Stomach (tissue), 9 donors: ENCODE results near the gene USP12. TPM values are rescaled to one million over a fixed set of nuclear protein-coding genes. Genes with fewer than 3 reads are reported as not detected.

Source experiments
- DNase-seq, 2 donors: peaks; one replicate each; pipeline versions ENCODE4 v3.0.0 to v3.0.0-alpha.2; 2013 to 2019
- H3K27ac ChIP-seq, 5 donors: fragments of 200-600 bp in 4 of 5; sonication (generic) in 4 of 5; one replicate each; pipeline ENCODE4 v1.5.1; 2013 to 2019; ENCODE audit warnings: mild to moderate bottlenecking in 1 of 5, moderate library complexity in 1 of 5
- H3K27me3 ChIP-seq, 3 donors: fragments of 200-600 bp; sonication (generic); one replicate each; pipeline ENCODE4 v1.5.1; 2017 to 2019; ENCODE audit warnings: mixed run types in 1 of 3
- H3K36me3 ChIP-seq, 4 donors: fragments of 200-600 bp; sonication (generic); 1 replicate in 3 of 4; 2 replicates in 1 of 4; pipeline ENCODE4 v1.5.1; 2016 to 2019
- H3K4me1 ChIP-seq, 4 donors: fragments of 200-600 bp; sonication (generic); one replicate each; pipeline ENCODE4 v1.5.1; 2016 to 2019
- H3K4me3 ChIP-seq, 4 donors: fragments of 200-600 bp; sonication (generic) in 3 of 4; one replicate each; pipeline ENCODE4 v1.5.1; 2016 to 2019; ENCODE audit warnings: mild to moderate bottlenecking in 1 of 4
- H3K9me3 ChIP-seq, 4 donors: fragments of 200-600 bp; sonication (generic); one replicate each; pipeline ENCODE4 v1.5.1; 2016 to 2019
- EP300 ChIP-seq: sonication (generic); formaldehyde crosslinking; IDR thresholded peaks from one replicate; pipeline ENCODE4 v1.6.1; 2017; ENCODE audit warnings: antibody characterized with exemption
- POLR2A ChIP-seq, 4 donors: fragments of 450-650 bp; IDR thresholded peaks; one replicate each; pipeline ENCODE4 v1.6.1; 2016; ENCODE audit warnings: antibody characterized with exemption in 4 of 4, control low read depth in 2 of 4, mild to moderate bottlenecking in 1 of 4, moderate library complexity in 1 of 4
- POLR2AphosphoS5 ChIP-seq, 3 donors: sonication (generic); formaldehyde crosslinking; IDR thresholded peaks; one replicate each; pipeline ENCODE4 v1.6.1; 2016; ENCODE audit warnings: antibody characterized with exemption in 3 of 3
- WGBS, 5 donors: extraction: QIAGEN DNeasy Blood & Tissue Kit in 3 of 5; methylation state at CpG; one replicate each; pipeline versions ENCODE4 v1.1.5 to v1.1.7; 2013 to 2018; 5-methylcytosine and 5-hydroxymethylcytosine counted together
- intact Hi-C: fragments of 100-400 bp; cut with DNase I; formaldehyde crosslinking; loops from one replicate; pipeline ENCODE4 v1.15.1; 2023; ENCODE audit warnings: low total_unique reads
- polyA plus RNA-seq, 3 donors: library from polyadenylated mRNA; stranded (reverse); fragments of 200-250 nt; gene quantifications; one replicate each; pipeline ENCODE4 v1.2.3, GENCODE V29; 2013
- total RNA-seq, 5 donors: library from RNA; depleted of rRNA; stranded (reverse); fragments of >200 nt; gene quantifications; one replicate each; pipeline versions ENCODE4 v1.1.0 to v1.2.3, GENCODE V29; 2014 to 2016
- TF ChIP-seq, protein P1 (sequence below), 7 experiments: fragments of 450-650 bp in 4 of 7; fragments of 200-600 bp in 3 of 7; sonication (generic) in 3 of 7; IDR thresholded peaks; one replicate each; pipeline ENCODE4 v1.5.1; 2016 to 2019; ENCODE audit warnings: antibody characterized with exemption in 7 of 7, control low read depth in 2 of 7, mild to moderate bottlenecking in 1 of 7
- donor health status: healthy with polysubstance abuse.
- donor health status: Bipolar disorder and iron deficiency.
- donor health status: healthy.

USP12 gene
- total and polyA plus RNA-seq, 8 donors: 6.9 to 59.7 (median 21.6) TPM

DNA sequence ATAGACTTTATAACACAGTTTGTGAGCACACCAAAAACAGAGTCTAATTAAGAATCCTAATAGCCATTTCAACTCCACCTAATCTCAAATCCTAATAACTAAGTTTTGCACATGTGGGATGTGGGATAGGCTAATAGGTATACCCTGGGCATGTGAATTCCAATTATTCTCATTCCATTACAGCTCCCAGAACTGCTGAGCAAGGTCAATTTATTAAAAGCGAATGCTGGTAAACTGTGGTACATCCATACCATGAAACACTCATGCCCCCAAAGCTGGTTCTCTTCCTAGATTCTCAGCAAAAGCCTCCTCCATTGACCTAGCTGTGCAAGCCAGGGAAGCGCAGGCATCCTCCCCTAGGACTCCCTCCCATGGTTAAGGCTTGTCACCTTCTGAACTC is 113.8 kb downstream of the USP12 start:
- Histone ChIP-seq H3K4me3 (no peak overlapping the region), H3K9me3 (peaks cover 0 to under 1% (median 0%) of the 10 kb centered on the region in 4 donors), H3K36me3 (no peaks in the 10 kb centered on the region), H3K27ac (no peak overlapping the region), H3K4me1 (no peaks in the 10 kb centered on the region), H3K27me3 (no peaks in the 10 kb centered on the region)
- DNase-seq: no peak
- intact Hi-C loops: no loop called here
- TF ChIP-seq POLR2AphosphoS5 (IDR thresholded peaks at IDR 0.05) (no peak), EP300 (no peak), POLR2A (IDR thresholded peaks at IDR 0.05) (no peak)
- TF ChIP-seq, protein P1, sequence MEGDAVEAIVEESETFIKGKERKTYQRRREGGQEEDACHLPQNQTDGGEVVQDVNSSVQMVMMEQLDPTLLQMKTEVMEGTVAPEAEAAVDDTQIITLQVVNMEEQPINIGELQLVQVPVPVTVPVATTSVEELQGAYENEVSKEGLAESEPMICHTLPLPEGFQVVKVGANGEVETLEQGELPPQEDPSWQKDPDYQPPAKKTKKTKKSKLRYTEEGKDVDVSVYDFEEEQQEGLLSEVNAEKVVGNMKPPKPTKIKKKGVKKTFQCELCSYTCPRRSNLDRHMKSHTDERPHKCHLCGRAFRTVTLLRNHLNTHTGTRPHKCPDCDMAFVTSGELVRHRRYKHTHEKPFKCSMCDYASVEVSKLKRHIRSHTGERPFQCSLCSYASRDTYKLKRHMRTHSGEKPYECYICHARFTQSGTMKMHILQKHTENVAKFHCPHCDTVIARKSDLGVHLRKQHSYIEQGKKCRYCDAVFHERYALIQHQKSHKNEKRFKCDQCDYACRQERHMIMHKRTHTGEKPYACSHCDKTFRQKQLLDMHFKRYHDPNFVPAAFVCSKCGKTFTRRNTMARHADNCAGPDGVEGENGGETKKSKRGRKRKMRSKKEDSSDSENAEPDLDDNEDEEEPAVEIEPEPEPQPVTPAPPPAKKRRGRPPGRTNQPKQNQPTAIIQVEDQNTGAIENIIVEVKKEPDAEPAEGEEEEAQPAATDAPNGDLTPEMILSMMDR (IDR thresholded peaks at IDR 0.05): no peak
- 91 to 98% (median 95%) methylated on average over 2 of the region's 2 CpGs for WGBS, 5 donors

DNA sequence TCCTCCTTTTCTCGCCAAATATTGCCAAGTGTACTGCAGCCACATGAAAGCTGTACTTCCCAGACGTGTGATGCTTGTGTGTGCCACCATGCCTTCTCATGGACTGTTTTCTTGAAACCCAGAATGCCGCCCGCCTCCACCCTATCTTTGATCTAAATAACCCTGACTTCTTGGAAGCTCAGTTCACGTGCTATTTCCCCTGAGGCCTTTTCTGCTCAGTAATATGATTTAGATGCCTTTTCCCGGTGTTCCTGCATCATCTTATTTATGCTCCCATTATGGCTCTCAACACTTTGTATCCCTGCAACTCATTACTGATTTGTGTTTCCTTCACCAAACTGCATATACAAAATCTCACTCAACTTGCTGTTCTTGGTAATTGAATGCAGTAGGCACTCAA is 116.1 kb downstream of the USP12 start:
- WGBS, 5 donors: 71 to 90% (median 87%) methylated on average over 6 of the region's 6 CpGs
- intact Hi-C loops: no loop called here
- Histone ChIP-seq H3K4me1 (no peaks in the 10 kb centered on the region), H3K27ac (no peak overlapping the region), H3K4me3 (no peak overlapping the region), H3K36me3 (no peaks in the 10 kb centered on the region), H3K9me3 (peaks cover 0 to 3% (median 0%) of the 10 kb centered on the region in 4 donors), H3K27me3 (no peaks in the 10 kb centered on the region)
- DNase-seq: no peak
- TF ChIP-seq, protein P1 (IDR thresholded peaks at IDR 0.05): no peak
- no peak for TF ChIP-seq EP300
- TF ChIP-seq POLR2A (IDR thresholded peaks at IDR 0.05): no peak
- no peak for TF ChIP-seq POLR2AphosphoS5 (IDR thresholded peaks at IDR 0.05)

DNA sequence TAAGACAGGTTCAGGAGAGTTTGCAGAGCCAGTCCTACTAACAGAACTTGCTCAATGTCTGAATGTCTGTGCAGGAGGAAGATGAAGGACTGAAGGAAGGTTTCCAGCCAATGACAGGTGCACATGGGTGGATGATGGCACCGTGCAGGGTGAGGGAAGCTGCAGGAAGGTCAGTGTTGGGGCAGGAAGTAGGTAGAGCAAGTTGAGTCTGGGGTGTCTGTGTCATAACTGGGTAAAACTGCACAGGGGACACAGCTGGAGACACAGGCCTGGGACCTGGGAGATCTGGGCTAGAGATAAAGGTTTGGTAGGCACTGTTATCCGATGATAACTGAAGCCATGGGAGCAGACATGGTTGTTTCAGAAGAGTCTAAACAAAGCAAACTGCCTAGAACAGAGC is 116.9 kb downstream of the USP12 start:
- no peak for DNase-seq
- 77 to 92% (median 82%) methylated on average over 2 of the region's 2 CpGs for WGBS, 5 donors
- H3K4me1 ChIP-seq: no peaks in the 10 kb centered on the region
- intact Hi-C loops: no loop called here
- H3K36me3 ChIP-seq: no peaks in the 10 kb centered on the region
- H3K27me3 ChIP-seq: no peaks in the 10 kb centered on the region
- TF ChIP-seq, protein P1 (IDR thresholded peaks at IDR 0.05): no peak
- TF ChIP-seq EP300: no peak
- TF ChIP-seq POLR2AphosphoS5 (IDR thresholded peaks at IDR 0.05): no peak
- no peak for TF ChIP-seq POLR2A (IDR thresholded peaks at IDR 0.05)
- no peak overlapping the region for H3K27ac ChIP-seq
- H3K9me3 ChIP-seq: peaks cover 0 to 6% (median 0%) of the 10 kb centered on the region in 4 donors
- H3K4me3 ChIP-seq: no peak overlapping the region

DNA sequence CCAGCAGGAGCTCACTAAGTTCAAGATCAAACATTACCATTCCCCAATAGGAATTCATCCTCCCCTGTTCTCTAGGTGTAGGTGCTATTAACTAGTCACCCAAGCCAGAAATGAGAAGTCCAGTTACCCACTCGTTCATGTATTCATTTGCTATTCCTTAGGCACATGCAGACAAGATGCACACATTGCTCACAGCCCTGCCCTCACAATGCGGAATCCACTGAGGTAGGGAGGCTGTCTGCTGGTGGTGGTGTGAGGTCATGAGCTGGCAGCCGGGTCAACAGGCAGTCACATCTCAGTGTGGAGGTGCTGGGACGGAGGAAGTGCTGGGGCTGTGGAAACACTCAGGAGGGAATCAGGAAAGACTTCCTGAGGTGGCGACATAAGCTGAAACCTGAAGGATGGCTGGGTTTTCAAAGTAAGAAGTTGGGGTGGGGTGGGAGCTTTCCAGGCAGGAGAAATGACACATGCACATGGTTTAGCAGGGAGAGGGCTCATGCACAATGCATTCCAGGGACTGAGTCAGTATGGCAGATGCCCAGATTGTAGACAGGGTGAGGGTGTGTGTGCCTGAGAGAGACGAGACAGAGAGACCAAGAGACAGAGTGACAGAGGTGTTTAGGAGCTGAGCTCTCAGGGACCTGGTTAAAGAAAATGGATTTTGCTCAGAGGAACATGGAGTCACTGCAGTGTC is 117.6 kb downstream of the USP12 start:
- Histone ChIP-seq H3K36me3 (no peaks in the 10 kb centered on the region), H3K27ac (no peak overlapping the region), H3K27me3 (no peaks in the 10 kb centered on the region), H3K4me1 (no peaks in the 10 kb centered on the region), H3K4me3 (no peak overlapping the region), H3K9me3 (peaks cover 0 to 6% (median 0%) of the 10 kb centered on the region in 4 donors)
- intact Hi-C loops: no loop called here
- TF ChIP-seq EP300 (no peak), POLR2A (IDR thresholded peaks at IDR 0.05) (no peak), POLR2AphosphoS5 (IDR thresholded peaks at IDR 0.05) (no peak)
- TF ChIP-seq, protein P1 (IDR thresholded peaks at IDR 0.05): no peak
- WGBS, 5 donors: 65 to 70% (median 69%) methylated on average over 6 of the region's 6 CpGs
- no peak for DNase-seq
